HCT116 (cell line): ENCODE results near the gene PRR7. TPM values are rescaled to one million over a fixed set of nuclear protein-coding genes. Genes with fewer than 3 reads are reported as not detected.

Experiments
- ATAC-seq: fragments of 200-7000 bp; cut with Tn5 transposase; 2 replicates; pipeline ENCODE4 v1.9.1; 2020; ENCODE audit warnings: mild to moderate bottlenecking, moderate library complexity
- BruUV-seq: library from RNA; stranded (reverse); fragments of 400-500 nt; replicated peaks from 2 replicates; lab custom pipeline; 2021; lab: Mats Ljungman, UMichigan
- CTCF ChIA-PET: fragments of 300-600 bp; sonication (Branson Sonifier 250); formaldehyde crosslinking; loops from one replicate; lab custom pipeline; 2021; ENCODE audit warnings: antibody characterized with exemption; lab: Charles Lee
- POLR2A ChIA-PET: fragments of 300-600, 350-600 bp; sonication (Branson Sonifier 250); formaldehyde crosslinking; loops from one replicate; lab custom pipeline; 2021; ENCODE audit warnings: antibody characterized with exemption; lab: Charles Lee
- RAD21 ChIA-PET, 2 experiments: fragments of 300-600 bp; sonication (Branson Sonifier 250); formaldehyde crosslinking; loops; one replicate each; lab custom pipeline; 2023; ENCODE audit warnings: low total read pairs in 2 of 2; ENCODE audit not compliant: uncharacterized antibody in 2 of 2, unreplicated experiment in 2 of 2, low non-redundant PET in 1 of 2; lab: Charles Lee
- DNase-seq: peaks from one replicate; pipeline ENCODE4 v3.0.0-alpha.2; 2010; ENCODE audit warnings: low read depth, low spot score
- H2AFZ ChIP-seq: fragments of 200-600 bp; shearing (Covaris generic), sonication (generic); 2 replicates; pipeline ENCODE4 v1.6.1; 2017; ENCODE audit warnings: low read depth, mixed run types, mixed read lengths, antibody characterized with exemption, low read length; ENCODE audit not compliant: poor library complexity, severe bottlenecking
- H3K27ac ChIP-seq: 2 replicates; pipeline ENCODE4 v1.5.1; 2012; ENCODE audit warnings: low read depth, low read length
- H3K27me3 ChIP-seq: fragments of 200-600 bp; sonication (generic); 2 replicates; pipeline ENCODE4 v1.6.1; 2016; ENCODE audit warnings: mixed run types, low read length, mixed read lengths; ENCODE audit not compliant: insufficient read depth
- H3K36me3 ChIP-seq, 2 experiments: fragments of 200-500 bp in 1 of 2; fragments of 200-600 bp in 1 of 2; sonication (Bioruptor generic) in 1 of 2; sonication (generic) in 1 of 2; 2 replicates each; pipeline versions ENCODE4 v1.5.1 to v1.6.1; 2014 to 2016; ENCODE audit warnings: low read length in 2 of 2, inconsistent platforms in 1 of 2, mixed read lengths in 1 of 2, mixed run types in 1 of 2; ENCODE audit not compliant: insufficient read depth in 2 of 2, control insufficient read depth in 1 of 2
- H3K4me1 ChIP-seq, 2 experiments: fragments of 200-600 bp in 1 of 2; sonication (generic) in 1 of 2; 2 replicates each; pipeline versions ENCODE4 v1.5.1 to v1.6.1; 2012 to 2017; ENCODE audit warnings: low read length in 2 of 2, inconsistent platforms in 1 of 2, mild to moderate bottlenecking in 1 of 2, mixed read lengths in 1 of 2, mixed run types in 1 of 2, moderate library complexity in 1 of 2; ENCODE audit not compliant: insufficient read depth in 2 of 2, control insufficient read depth in 1 of 2
- H3K4me2 ChIP-seq: fragments of 200-600 bp; sonication (generic); 2 replicates; pipeline ENCODE4 v1.6.1; 2017; ENCODE audit warnings: mixed run types, low read length, mixed read lengths
- H3K4me3 ChIP-seq, 2 experiments: fragments of 200-600 bp in 1 of 2; sonication (generic) in 1 of 2; replicated peaks in 1 of 2; 2 replicates each; pipeline ENCODE4 v1.5.1; 2011 to 2016; ENCODE audit warnings: low read length in 2 of 2, control low read depth in 1 of 2, low read depth in 1 of 2, mild to moderate bottlenecking in 1 of 2, mixed read lengths in 1 of 2, mixed run types in 1 of 2
- H3K79me2 ChIP-seq: fragments of 200-600 bp; sonication (generic); 2 replicates; pipeline ENCODE4 v1.6.1; 2017; ENCODE audit warnings: mild to moderate bottlenecking, mixed run types, low read length, moderate library complexity, mixed read lengths; ENCODE audit not compliant: insufficient read depth
- H3K9ac ChIP-seq: fragments of 200-600 bp; sonication (generic); 2 replicates; pipeline ENCODE4 v1.6.1; 2016; ENCODE audit warnings: low read length, mixed read lengths
- H3K9me2 ChIP-seq: fragments of 200-600 bp; sonication (generic), shearing (Covaris generic); 2 replicates; pipeline ENCODE4 v1.6.1; 2017; ENCODE audit warnings: mixed run types, mild to moderate bottlenecking, moderate library complexity; ENCODE audit not compliant: insufficient read depth
- H3K9me3 ChIP-seq, 2 experiments: fragments of 200-500 bp in 1 of 2; fragments of 200-600 bp in 1 of 2; sonication (Bioruptor generic) in 1 of 2; sonication (generic) in 1 of 2; 2 replicates each; pipeline ENCODE4 v1.6.1; 2014 to 2017; ENCODE audit warnings: low read length in 2 of 2, mixed read lengths in 2 of 2, inconsistent platforms in 1 of 2, low read depth in 1 of 2, mild to moderate bottlenecking in 1 of 2, mixed run types in 1 of 2, moderate library complexity in 1 of 2; ENCODE audit not compliant: control insufficient read depth in 1 of 2, insufficient read depth in 1 of 2
- H4K20me1 ChIP-seq: fragments of 200-600 bp; sonication (generic), shearing (Covaris generic); 2 replicates; pipeline ENCODE4 v1.6.1; 2017; ENCODE audit warnings: mixed run types, mild to moderate bottlenecking, moderate library complexity; ENCODE audit not compliant: insufficient read depth
- POLR2AphosphoS5 ChIP-seq: IDR thresholded peaks from 2 replicates; pipeline ENCODE4 v1.6.1; 2011; ENCODE audit warnings: mild to moderate bottlenecking, low read depth, low read length, moderate library complexity
- ZFX ChIP-seq: fragments of 450-650 bp; IDR thresholded peaks from 2 replicates; pipeline ENCODE4 v1.6.1; 2017
- intact Hi-C: fragments of 100-400 bp; cut with micrococcal nuclease; formaldehyde crosslinking; loops from 2 replicates; pipeline ENCODE4 v1.10.0; 2022
- total RNA-seq: library from RNA; stranded (reverse); gene quantifications from one replicate; pipeline ENCODE4 v1.2.1, GENCODE V29; 2021; ENCODE audit not compliant: unreplicated experiment
- TF ChIP-seq, protein P1 (sequence below): IDR thresholded peaks from 2 replicates; pipeline ENCODE4 v1.6.1; 2011; ENCODE audit warnings: mild to moderate bottlenecking, low read length, moderate library complexity; ENCODE audit not compliant: insufficient replicate concordance; ENCODE audit errors: extremely low read depth

PRR7 gene
- total RNA-seq, 1 experiment from 2014 or later, result 39.9 TPM

DNA sequence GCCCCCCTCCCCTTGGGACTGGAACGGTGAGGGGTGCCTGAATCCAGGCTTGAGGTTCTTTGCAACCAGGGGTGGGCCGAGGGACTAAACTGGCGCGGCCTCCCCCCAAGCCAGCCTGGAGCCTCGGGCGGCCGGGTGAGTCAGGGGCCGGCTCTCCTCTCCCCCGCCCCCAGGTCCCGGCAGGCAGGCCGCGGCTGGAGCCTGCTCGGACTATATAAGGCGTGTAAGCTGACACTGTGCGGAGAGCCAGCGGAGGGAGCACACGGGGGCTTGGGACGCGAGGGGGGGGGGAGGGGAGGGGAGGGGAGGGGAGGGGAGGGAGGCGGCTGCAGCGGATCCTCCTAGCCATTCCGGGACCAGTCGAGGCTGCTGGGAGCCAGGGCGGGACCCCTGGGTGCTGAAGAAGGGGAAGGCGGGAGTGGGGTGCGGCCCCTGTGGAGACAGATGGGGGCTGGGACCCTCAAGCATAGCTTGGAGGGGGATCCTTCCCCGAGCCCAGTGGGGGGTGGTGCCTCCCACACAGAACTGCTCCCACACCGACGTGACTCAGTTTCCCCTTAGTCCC is 50.2 kb downstream of the PRR7 start:
- peaks cover 39 to 69% of the 10 kb centered on the region in 2 experiments for H3K4me1 ChIP-seq
- peak overlapping the region; percentile 96 for H3K27ac ChIP-seq
- peak overlapping the region; percentile 99 for H3K4me2 ChIP-seq
- peaks cover 48% of the 10 kb centered on the region for H3K79me2 ChIP-seq
- ChIA-PET RAD21 (interaction anchor here (0.6 to 1.0 kb wide), 3 partner anchors 92 to 113 kb away, joined by 3 to 5 read pairs (median 3); no protein-coding TSS in a partner anchor), CTCF (interaction anchor here (0.9 to 4.1 kb wide), 12 partner anchors 10 to 187 kb away, joined by 3 to 28 read pairs (median 6); partner anchors contain the start of gene PRR7)
- H3K27me3 ChIP-seq, result no peaks in the 10 kb centered on the region
- no peak overlapping the region for H2AFZ ChIP-seq
- H3K9ac ChIP-seq, result peak overlapping the region; percentile 94
- BruUV-seq, result no TSS peak
- H3K9me2 ChIP-seq, result no peaks in the 10 kb centered on the region
- peak; percentile 35; the same call in 1 of the 2 replicates for TF ChIP-seq POLR2AphosphoS5
- TF ChIP-seq, protein P1, sequence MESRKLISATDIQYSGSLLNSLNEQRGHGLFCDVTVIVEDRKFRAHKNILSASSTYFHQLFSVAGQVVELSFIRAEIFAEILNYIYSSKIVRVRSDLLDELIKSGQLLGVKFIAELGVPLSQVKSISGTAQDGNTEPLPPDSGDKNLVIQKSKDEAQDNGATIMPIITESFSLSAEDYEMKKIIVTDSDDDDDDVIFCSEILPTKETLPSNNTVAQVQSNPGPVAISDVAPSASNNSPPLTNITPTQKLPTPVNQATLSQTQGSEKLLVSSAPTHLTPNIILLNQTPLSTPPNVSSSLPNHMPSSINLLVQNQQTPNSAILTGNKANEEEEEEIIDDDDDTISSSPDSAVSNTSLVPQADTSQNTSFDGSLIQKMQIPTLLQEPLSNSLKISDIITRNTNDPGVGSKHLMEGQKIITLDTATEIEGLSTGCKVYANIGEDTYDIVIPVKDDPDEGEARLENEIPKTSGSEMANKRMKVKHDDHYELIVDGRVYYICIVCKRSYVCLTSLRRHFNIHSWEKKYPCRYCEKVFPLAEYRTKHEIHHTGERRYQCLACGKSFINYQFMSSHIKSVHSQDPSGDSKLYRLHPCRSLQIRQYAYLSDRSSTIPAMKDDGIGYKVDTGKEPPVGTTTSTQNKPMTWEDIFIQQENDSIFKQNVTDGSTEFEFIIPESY, result no peak
- 0 out of 2 replicates have a peak, but pooled peaks have one; percentile 26 for TF ChIP-seq ZFX
- TF ChIP-seq, all 23 proteins: peak for 2
- intact Hi-C loops, result loop anchor here (1.0 to 5.0 kb wide), 6 partner anchors 22 to 185 kb away; partner anchors contain the start of genes B4GALT7, MXD3 and PFN3
- peaks cover 0 to 6% of the 10 kb centered on the region in 2 experiments; a peak in 2 of 4 replicates for H3K36me3 ChIP-seq
- peak; percentile 40 for DNase-seq
- H3K4me3 ChIP-seq, result peak overlapping the region; percentile 88 to 89
- ATAC-seq, result peak; percentile 48
- no peaks in the 10 kb centered on the region for H3K9me3 ChIP-seq
- peaks cover 7% of the 10 kb centered on the region; the same call in 1 of the 2 replicates for H4K20me1 ChIP-seq
- POLR2A ChIA-PET, result interaction anchor here (0.6 to 6.4 kb wide), 21 partner anchors 10 to 410 kb away, joined by 3 to 54 read pairs (median 4); partner anchors contain the start of genes DBN1, DDX41 and FGFR4
